ENCODE measurements around the gene POGLUT2.

Gene POGLUT2

GRCh38 chr13:102830646-102831045 is 31.9 kb upstream of the POGLUT2 start:
- 0 out of 2 replicates have a peak, but pooled peaks cover 3% of the 10 kb centered on the region for H3K36me3 ChIP-seq (ENCODE audit: insufficient read depth, low read length)
- H3K4me3 ChIP-seq (ENCODE audit: low read depth, low read length), result no peak overlapping the region
- no peaks in the 10 kb centered on the region for H3K27me3 ChIP-seq (ENCODE audit: insufficient read depth, low read length)
- H3K4me1 ChIP-seq (ENCODE audit: control insufficient read depth, insufficient read depth, low read length, unreplicated experiment), result peaks cover 17% of the 10 kb centered on the region
- peaks cover 11% of the 10 kb centered on the region for H3K79me2 ChIP-seq (ENCODE audit: control insufficient read depth, insufficient read depth, low read length, unreplicated experiment)
- no peak overlapping the region for H2AFZ ChIP-seq (ENCODE audit: low read length, unreplicated experiment)
- no peak overlapping the region for H3K27ac ChIP-seq (ENCODE audit: low read depth, low read length)

GRCh38 chr13:102825921-102826706 is 27.3 kb upstream of the POGLUT2 start:
- Histone ChIP-seq H3K27me3 (ENCODE audit: insufficient read depth, low read length) (no peaks in the 10 kb centered on the region), H3K36me3 (ENCODE audit: insufficient read depth, low read length) (peaks cover 20% of the 10 kb centered on the region), H2AFZ (ENCODE audit: low read length, unreplicated experiment) (peak overlapping the region; percentile 42), H3K79me2 (ENCODE audit: control insufficient read depth, insufficient read depth, low read length, unreplicated experiment) (peaks cover 11% of the 10 kb centered on the region), H3K27ac (ENCODE audit: low read depth, low read length) (peak overlapping the region; percentile 96), H3K4me1 (ENCODE audit: control insufficient read depth, insufficient read depth, low read length, unreplicated experiment) (peaks cover 21% of the 10 kb centered on the region), H3K4me3 (ENCODE audit: low read depth, low read length) (peak overlapping the region; percentile 70)

DNA sequence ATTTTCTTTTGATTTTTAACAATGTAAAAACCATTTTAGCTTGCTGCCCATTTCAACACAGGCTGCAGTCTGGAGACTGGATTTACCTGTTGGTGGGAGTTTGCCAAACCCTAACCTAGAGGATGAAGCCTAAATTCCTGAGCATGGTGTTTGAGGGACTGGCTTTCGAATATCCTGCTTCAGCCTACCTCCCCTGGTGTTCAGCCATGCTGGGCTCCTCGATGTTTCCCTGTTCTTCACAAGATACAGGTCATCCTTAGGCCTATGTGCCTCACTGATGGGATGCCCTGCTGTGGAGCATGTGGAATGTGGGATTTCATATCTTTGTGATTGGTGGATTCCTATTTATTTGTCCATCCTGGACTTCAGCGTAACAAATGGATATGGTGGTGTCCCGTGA is 26.6 kb upstream of the POGLUT2 start:
- Histone ChIP-seq H3K79me2 (ENCODE audit: control insufficient read depth, insufficient read depth, low read length, unreplicated experiment) (peaks cover 11% of the 10 kb centered on the region), H3K27me3 (ENCODE audit: insufficient read depth, low read length) (no peaks in the 10 kb centered on the region), H3K36me3 (ENCODE audit: insufficient read depth, low read length) (peaks cover 20% of the 10 kb centered on the region), H3K4me3 (ENCODE audit: low read depth, low read length) (peak overlapping the region; percentile 70; the same call in 1 of the 2 replicates), H2AFZ (ENCODE audit: low read length, unreplicated experiment) (no peak overlapping the region), H3K27ac (ENCODE audit: low read depth, low read length) (peak overlapping the region; percentile 96), H3K4me1 (ENCODE audit: control insufficient read depth, insufficient read depth, low read length, unreplicated experiment) (peaks cover 21% of the 10 kb centered on the region)

GRCh38 chr13:102817907-102818306 is 19.1 kb upstream of the POGLUT2 start:
- Histone ChIP-seq H2AFZ (ENCODE audit: low read length, unreplicated experiment) (no peak overlapping the region), H3K27ac (ENCODE audit: low read depth, low read length) (no peak overlapping the region), H3K27me3 (ENCODE audit: insufficient read depth, low read length) (no peaks in the 10 kb centered on the region), H3K79me2 (ENCODE audit: control insufficient read depth, insufficient read depth, low read length, unreplicated experiment) (peaks cover 15% of the 10 kb centered on the region), H3K4me3 (ENCODE audit: low read depth, low read length) (no peak overlapping the region), H3K4me1 (ENCODE audit: control insufficient read depth, insufficient read depth, low read length, unreplicated experiment) (peaks cover 3% of the 10 kb centered on the region), H3K36me3 (ENCODE audit: insufficient read depth, low read length) (peaks cover 24% of the 10 kb centered on the region)

DNA sequence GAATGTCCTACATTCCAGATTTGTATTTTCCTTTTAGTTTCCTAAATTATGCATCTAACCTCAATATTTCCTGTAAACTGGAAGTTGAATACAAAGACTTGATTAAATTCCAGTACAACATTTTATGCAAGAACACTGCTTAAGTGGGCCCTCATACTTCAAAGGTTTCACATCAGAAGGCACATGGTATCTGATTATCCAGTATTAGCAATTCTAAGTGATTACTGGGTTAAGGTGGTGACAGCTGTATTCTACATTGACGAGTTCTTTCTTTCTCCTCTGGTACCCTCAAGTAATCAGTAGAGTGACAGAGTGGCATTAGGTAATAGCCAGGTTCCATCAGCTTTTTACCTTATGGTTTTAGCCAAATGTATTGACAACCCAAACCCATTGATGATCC is 18.5 kb upstream of the POGLUT2 start:
- peaks cover 17% of the 10 kb centered on the region for H3K36me3 ChIP-seq (ENCODE audit: insufficient read depth, low read length)
- no peak overlapping the region for H2AFZ ChIP-seq (ENCODE audit: low read length, unreplicated experiment)
- peaks cover 22% of the 10 kb centered on the region for H3K79me2 ChIP-seq (ENCODE audit: control insufficient read depth, insufficient read depth, low read length, unreplicated experiment)
- no peak overlapping the region for H3K27ac ChIP-seq (ENCODE audit: low read depth, low read length)
- peaks cover 8% of the 10 kb centered on the region for H3K4me1 ChIP-seq (ENCODE audit: control insufficient read depth, insufficient read depth, low read length, unreplicated experiment)
- no peaks in the 10 kb centered on the region for H3K27me3 ChIP-seq (ENCODE audit: insufficient read depth, low read length)
- H3K4me3 ChIP-seq (ENCODE audit: low read depth, low read length), result no peak overlapping the region

DNA sequence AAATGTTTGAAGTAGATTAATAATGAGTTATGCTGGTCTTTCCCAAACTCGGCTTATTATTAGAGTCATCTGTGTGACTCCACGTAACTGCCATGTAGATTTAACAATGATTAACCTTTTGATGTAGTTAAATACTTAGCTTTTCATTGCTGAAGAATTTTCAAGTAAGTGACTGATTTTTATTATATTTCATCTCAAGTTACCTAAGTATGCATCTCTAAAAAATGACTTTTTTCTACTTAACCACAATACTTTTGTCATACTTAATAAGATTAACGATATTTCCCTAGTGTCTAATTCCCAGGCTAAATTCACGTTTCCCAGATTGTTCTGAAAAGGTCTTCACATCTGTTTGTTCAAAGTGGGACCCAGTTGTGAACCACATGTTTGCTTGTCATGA is 17.9 kb upstream of the POGLUT2 start:
- Histone ChIP-seq H3K79me2 (ENCODE audit: control insufficient read depth, insufficient read depth, low read length, unreplicated experiment) (peaks cover 25% of the 10 kb centered on the region), H3K27ac (ENCODE audit: low read depth, low read length) (no peak overlapping the region), H2AFZ (ENCODE audit: low read length, unreplicated experiment) (no peak overlapping the region), H3K36me3 (ENCODE audit: insufficient read depth, low read length) (peaks cover 12% of the 10 kb centered on the region), H3K4me3 (ENCODE audit: low read depth, low read length) (no peak overlapping the region), H3K4me1 (ENCODE audit: control insufficient read depth, insufficient read depth, low read length, unreplicated experiment) (peaks cover 8% of the 10 kb centered on the region), H3K27me3 (ENCODE audit: insufficient read depth, low read length) (no peaks in the 10 kb centered on the region)

DNA sequence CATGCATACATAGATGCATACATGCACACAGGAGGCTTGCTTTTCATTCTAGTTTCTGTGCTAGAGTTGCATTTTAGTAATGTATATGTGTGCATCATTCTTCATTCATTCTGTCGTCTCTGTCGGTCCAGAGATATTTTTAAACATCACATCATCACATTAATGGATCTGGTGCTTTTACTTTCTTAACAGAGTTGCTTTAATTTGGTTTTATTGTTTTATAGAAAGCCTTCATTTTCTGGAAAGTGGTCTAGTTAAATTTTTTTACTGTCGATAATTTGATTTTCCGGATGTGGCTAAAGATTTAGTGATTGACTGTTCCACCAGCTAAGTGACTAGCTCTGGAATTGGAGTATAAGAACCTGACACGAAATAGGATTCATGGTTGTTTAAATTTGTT is 17.0 kb upstream of the POGLUT2 start:
- peaks cover 15% of the 10 kb centered on the region for H3K36me3 ChIP-seq (ENCODE audit: insufficient read depth, low read length)

DNA sequence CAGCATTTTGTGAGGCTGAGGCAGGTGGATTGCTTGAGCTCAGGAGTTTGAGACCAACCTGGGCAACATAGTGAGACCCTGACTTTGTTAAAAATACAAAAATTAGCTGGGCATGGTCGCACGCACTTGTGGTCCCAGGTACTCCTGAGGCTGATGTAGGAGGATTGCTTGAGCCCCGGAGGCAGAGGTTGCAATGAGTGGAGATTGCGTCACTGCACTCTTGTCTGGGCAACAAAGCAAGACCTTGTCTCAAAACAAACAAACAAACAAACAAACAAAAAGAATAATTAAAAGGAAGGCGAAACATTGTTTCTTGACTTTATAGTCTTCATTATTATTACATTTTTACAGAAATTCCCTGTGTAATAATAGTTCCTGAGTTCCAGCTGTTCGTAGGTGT is 16.0 kb upstream of the POGLUT2 start:
- Histone ChIP-seq H2AFZ (ENCODE audit: low read length, unreplicated experiment) (no peak overlapping the region), H3K36me3 (ENCODE audit: insufficient read depth, low read length) (peaks cover 23% of the 10 kb centered on the region), H3K79me2 (ENCODE audit: control insufficient read depth, insufficient read depth, low read length, unreplicated experiment) (peaks cover 25% of the 10 kb centered on the region), H3K4me3 (ENCODE audit: low read depth, low read length) (no peak overlapping the region), H3K27ac (ENCODE audit: low read depth, low read length) (no peak overlapping the region), H3K27me3 (ENCODE audit: insufficient read depth, low read length) (no peaks in the 10 kb centered on the region), H3K4me1 (ENCODE audit: control insufficient read depth, insufficient read depth, low read length, unreplicated experiment) (peaks cover 8% of the 10 kb centered on the region)

More for the DNA sequence above, 17.0 kb upstream of the POGLUT2 start:
- Histone ChIP-seq H3K27ac (ENCODE audit: low read depth, low read length) (no peak overlapping the region), H3K27me3 (ENCODE audit: insufficient read depth, low read length) (no peaks in the 10 kb centered on the region), H2AFZ (ENCODE audit: low read length, unreplicated experiment) (no peak overlapping the region), H3K4me3 (ENCODE audit: low read depth, low read length) (no peak overlapping the region), H3K79me2 (ENCODE audit: control insufficient read depth, insufficient read depth, low read length, unreplicated experiment) (peaks cover 25% of the 10 kb centered on the region), H3K4me1 (ENCODE audit: control insufficient read depth, insufficient read depth, low read length, unreplicated experiment) (peaks cover 8% of the 10 kb centered on the region)

GRCh38 chr13:102814025-102814607 is 15.3 kb upstream of the POGLUT2 start:
- Histone ChIP-seq H3K4me3 (ENCODE audit: low read depth, low read length) (no peak overlapping the region), H3K79me2 (ENCODE audit: control insufficient read depth, insufficient read depth, low read length, unreplicated experiment) (peaks cover 25% of the 10 kb centered on the region), H3K27me3 (ENCODE audit: insufficient read depth, low read length) (no peaks in the 10 kb centered on the region), H3K4me1 (ENCODE audit: control insufficient read depth, insufficient read depth, low read length, unreplicated experiment) (peaks cover 8% of the 10 kb centered on the region), H3K27ac (ENCODE audit: low read depth, low read length) (no peak overlapping the region), H2AFZ (ENCODE audit: low read length, unreplicated experiment) (no peak overlapping the region), H3K36me3 (ENCODE audit: insufficient read depth, low read length) (peaks cover 27% of the 10 kb centered on the region)

DNA sequence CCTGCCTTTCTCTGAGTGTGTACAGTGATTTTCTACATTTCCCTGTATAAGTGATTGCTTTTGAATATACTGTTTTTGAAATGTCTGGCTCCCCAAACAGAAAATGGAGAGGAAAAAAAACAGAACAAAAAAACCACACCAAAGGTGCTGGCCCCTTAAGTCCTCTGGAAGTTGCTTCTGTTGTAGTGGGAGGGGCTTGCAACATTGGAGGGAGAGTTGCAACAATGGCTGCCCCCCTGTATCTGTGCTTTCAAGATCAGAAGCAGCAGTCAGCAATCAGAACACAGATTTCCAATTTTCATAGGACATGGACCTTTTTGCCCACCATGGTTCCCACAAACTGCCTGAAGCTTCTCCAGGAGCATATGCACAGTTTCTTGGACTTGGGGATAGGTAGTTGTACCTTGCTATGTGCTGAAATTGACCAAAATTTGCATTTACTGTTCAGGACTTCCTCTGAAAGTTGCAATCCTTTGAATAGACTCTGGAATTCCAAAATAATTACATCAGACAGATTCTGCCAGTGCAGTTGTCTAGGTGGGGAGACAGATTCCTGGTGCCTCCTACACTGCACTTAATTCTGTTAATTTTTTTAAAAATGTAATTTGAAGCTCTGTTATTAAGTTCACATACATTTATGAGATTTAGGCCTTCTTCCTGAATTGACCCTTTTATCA is 14.0 kb upstream of the POGLUT2 start:
- H3K4me3 ChIP-seq (ENCODE audit: low read depth, low read length), result peak overlapping the region; percentile 17; the same call in 1 of the 2 replicates
- peaks cover 8% of the 10 kb centered on the region for H3K4me1 ChIP-seq (ENCODE audit: control insufficient read depth, insufficient read depth, low read length, unreplicated experiment)
- no peaks in the 10 kb centered on the region for H3K27me3 ChIP-seq (ENCODE audit: insufficient read depth, low read length)
- no peak overlapping the region for H3K27ac ChIP-seq (ENCODE audit: low read depth, low read length)
- peak overlapping the region; percentile 44 for H2AFZ ChIP-seq (ENCODE audit: low read length, unreplicated experiment)
- peaks cover 32% of the 10 kb centered on the region for H3K79me2 ChIP-seq (ENCODE audit: control insufficient read depth, insufficient read depth, low read length, unreplicated experiment)
- H3K36me3 ChIP-seq (ENCODE audit: insufficient read depth, low read length), result peaks cover 28% of the 10 kb centered on the region

Measured in ACC112 (cell line).